Activated B cell treated with CpG ODN at 0.5 μM for 24 hours (primary cell): ENCODE data around the gene THOP1. TPM values are rescaled to one million over a fixed set of nuclear protein-coding genes. Genes with fewer than 3 reads are reported as not detected.

Source experiments
- ATAC-seq: fragments of 200-7000 bp; cut with Tn5 transposase; one replicate; pipeline ENCODE4 v1.10.0; 2021; ENCODE audit warnings: low read depth, mild to moderate bottlenecking, moderate library complexity
- CTCF ChIA-PET: fragments of 350-600 bp; sonication (Branson Sonifier 250); formaldehyde crosslinking; loops from one replicate; lab custom pipeline; 2021; ENCODE audit warnings: antibody characterized with exemption; lab: Charles Lee
- POLR2A ChIA-PET: fragments of 350-600 bp; sonication (Branson Sonifier 250); formaldehyde crosslinking; loops from one replicate; lab custom pipeline; 2021; ENCODE audit warnings: antibody characterized with exemption; lab: Charles Lee
- DNase-seq: peaks from one replicate; pipeline ENCODE4 v3.0.0; 2022
- H3K27ac Mint-ChIP-seq: one replicate; pipeline ENCODE4 v1.8.0; 2020; ENCODE audit warnings: mixed read lengths
- H3K27me3 Mint-ChIP-seq: one replicate; pipeline ENCODE4 v1.8.0; 2021; ENCODE audit warnings: mixed read lengths
- H3K36me3 Mint-ChIP-seq: one replicate; pipeline ENCODE4 v1.8.0; 2021; ENCODE audit warnings: low read depth, mixed read lengths
- H3K4me1 Mint-ChIP-seq: one replicate; pipeline ENCODE4 v1.8.0; 2021; ENCODE audit warnings: mixed read lengths
- H3K4me3 Mint-ChIP-seq: one replicate; pipeline ENCODE4 v1.8.0; 2020; ENCODE audit warnings: mild to moderate bottlenecking, mixed read lengths
- H3K9me3 Mint-ChIP-seq: one replicate; pipeline ENCODE4 v1.8.0; 2020; ENCODE audit warnings: mixed read lengths
- CTCF ChIP-seq: fragments of 200-600 bp; IDR thresholded peaks from one replicate; pipeline ENCODE4 v1.8.0; 2022; ENCODE audit warnings: antibody characterized with exemption, mild to moderate bottlenecking
- intact Hi-C: fragments of 100-400 bp; cut with micrococcal nuclease; formaldehyde crosslinking; loops from one replicate; pipeline ENCODE4 v1.15.1; 2024
- total RNA-seq: library from RNA; stranded (reverse); gene quantifications from 2 replicates; pipeline ENCODE4 v1.2.3, GENCODE V29; 2022

The THOP1 gene
- total RNA-seq, 1 donor from 2014 or later: 104 TPM

GRCh38 chr19:2758601-2759313 is 26.5 kb upstream of the THOP1 start:
- Mint-ChIP-seq H3K27ac (no peak overlapping the region), H3K4me1 (no peaks in the 10 kb centered on the region), H3K9me3 (no peaks in the 10 kb centered on the region), H3K27me3 (no peaks in the 10 kb centered on the region), H3K36me3 (peaks cover 70% of the 10 kb centered on the region), H3K4me3 (no peak overlapping the region)
- POLR2A ChIA-PET: interaction anchor here (0.7 kb wide), 1 partner anchor 57 kb away, joined by 3 read pairs; no protein-coding TSS in a partner anchor
- no peak for ATAC-seq
- intact Hi-C loops: no loop called here
- DNase-seq: no peak
- TF ChIP-seq CTCF: no peak
- CTCF ChIA-PET: no interaction called here

- POLR2A ChIA-PET: no interaction called here
- intact Hi-C loops: no loop called here
- Mint-ChIP-seq H3K4me3 (no peak overlapping the region), H3K9me3 (no peaks in the 10 kb centered on the region), H3K27ac (peak overlapping the region; percentile 9), H3K36me3 (peaks cover 70% of the 10 kb centered on the region), H3K27me3 (no peaks in the 10 kb centered on the region), H3K4me1 (no peaks in the 10 kb centered on the region)
- no peak for ATAC-seq
- CTCF ChIA-PET: no interaction called here
- no peak for TF ChIP-seq CTCF
- DNase-seq: no peak
Measured at GRCh38 chr19:2759362-2759761, 25.9 kb upstream of the THOP1 start.

GRCh38 chr19:2759965-2760364 is 25.3 kb upstream of the THOP1 start:
- DNase-seq (no peak), ATAC-seq (no peak)
- TF ChIP-seq CTCF: no peak
- no peak overlapping the region for H3K4me3 Mint-ChIP-seq
- no peaks in the 10 kb centered on the region for H3K4me1 Mint-ChIP-seq
- peaks cover 71% of the 10 kb centered on the region for H3K36me3 Mint-ChIP-seq
- no peaks in the 10 kb centered on the region for H3K27me3 Mint-ChIP-seq
- intact Hi-C loops: no loop called here
- ChIA-PET CTCF (no interaction called here), POLR2A (interaction anchor here (0.7 kb wide), 1 partner anchor 64 kb away, joined by 6 read pairs; no protein-coding TSS in a partner anchor)
- H3K27ac Mint-ChIP-seq: no peak overlapping the region
- no peaks in the 10 kb centered on the region for H3K9me3 Mint-ChIP-seq

- POLR2A ChIA-PET: no interaction called here
- Mint-ChIP-seq H3K27me3 (no peaks in the 10 kb centered on the region), H3K4me1 (no peaks in the 10 kb centered on the region), H3K4me3 (no peak overlapping the region), H3K9me3 (no peaks in the 10 kb centered on the region), H3K27ac (no peak overlapping the region), H3K36me3 (peaks cover 68% of the 10 kb centered on the region)
- CTCF ChIA-PET: no interaction called here
- no peak for DNase-seq
- ATAC-seq: no peak
- intact Hi-C loops: no loop called here
- no peak for TF ChIP-seq CTCF
Measured at GRCh38 chr19:2761309-2761677, 24.0 kb upstream of the THOP1 start.

GRCh38 chr19:2761876-2762782 is 23.2 kb upstream of the THOP1 start:
- intact Hi-C loops: no loop called here
- Mint-ChIP-seq H3K36me3 (peaks cover 70% of the 10 kb centered on the region), H3K4me1 (no peaks in the 10 kb centered on the region), H3K27me3 (no peaks in the 10 kb centered on the region), H3K9me3 (no peaks in the 10 kb centered on the region), H3K4me3 (no peak overlapping the region), H3K27ac (no peak overlapping the region)
- no peak for TF ChIP-seq CTCF
- CTCF ChIA-PET: no interaction called here
- no peak for DNase-seq
- POLR2A ChIA-PET: no interaction called here
- no peak for ATAC-seq
